GM19397 (cell line): ENCODE results near the gene PLSCR2.
"Not testable (repeated sequence)": the region's sequence is repeated elsewhere in the genome, so short reads cannot be mapped to it uniquely, and the experiment has no call there.

Experiments used
- ATAC-seq: cut with Tn5 transposase; IDR thresholded peaks from one replicate; pipeline ENCODE4 v1.9.1; 2021; ENCODE audit warnings: mild to moderate bottlenecking, moderate library complexity; ENCODE audit not compliant: unreplicated experiment

PLSCR2 gene, protein sequence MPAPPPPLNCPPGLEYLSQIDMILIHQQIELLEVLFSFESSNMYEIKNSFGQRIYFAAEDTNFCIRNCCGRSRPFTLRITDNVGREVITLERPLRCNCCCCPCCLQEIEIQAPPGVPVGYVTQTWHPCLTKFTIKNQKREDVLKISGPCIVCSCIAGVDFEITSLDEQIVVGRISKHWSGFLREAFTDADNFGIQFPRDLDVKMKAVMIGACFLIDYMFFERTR

DNA sequence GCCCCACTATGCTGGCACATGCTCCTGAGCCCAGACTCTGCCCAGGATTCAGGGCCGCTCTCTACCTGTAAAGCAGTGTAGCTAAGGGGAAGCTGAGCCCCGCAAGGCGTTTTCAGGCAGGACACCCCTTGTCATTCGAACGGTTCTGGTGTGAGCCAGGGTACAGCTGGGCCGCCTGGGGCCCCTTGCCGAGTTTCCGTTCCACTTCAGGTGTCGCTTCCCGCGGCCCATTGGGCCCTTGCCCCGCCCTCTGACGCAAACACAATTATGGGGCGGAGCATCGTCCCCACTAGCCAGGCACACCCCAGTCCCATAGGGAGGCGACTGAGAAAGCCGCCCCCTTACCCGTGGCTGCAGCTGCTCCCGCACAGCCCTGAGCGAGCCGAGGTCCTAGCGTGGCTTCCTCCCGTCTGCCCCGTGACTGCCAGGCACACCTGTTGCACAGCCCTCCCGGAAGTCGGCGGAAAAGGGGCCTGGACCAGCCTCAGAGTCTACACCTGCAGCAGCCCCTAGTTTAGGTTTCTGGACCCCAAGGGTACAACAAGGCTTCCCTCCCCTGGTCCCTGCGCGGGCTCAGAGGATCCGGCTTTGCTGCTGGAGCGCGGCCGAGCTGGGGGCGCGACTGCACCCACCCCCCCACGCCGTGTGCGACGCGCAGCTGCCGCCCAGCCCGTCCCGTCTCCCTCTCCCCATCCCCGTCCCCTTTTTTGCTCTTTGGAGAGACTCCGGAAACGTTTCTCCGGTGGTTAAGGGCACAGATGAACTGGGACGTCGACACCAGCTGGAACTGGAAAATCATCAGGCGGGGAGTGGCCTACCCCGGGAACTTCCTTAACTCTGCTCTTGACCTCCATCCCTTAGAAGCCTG, at the start of gene PLSCR2:
TSS of gene PLSCR2 (minus strand) at position 412 of the 868 bp plus-strand sequence. CDS start 9,657 bp downstream, outside the sequence.
- ATAC-seq, result peak; percentile 99

DNA sequence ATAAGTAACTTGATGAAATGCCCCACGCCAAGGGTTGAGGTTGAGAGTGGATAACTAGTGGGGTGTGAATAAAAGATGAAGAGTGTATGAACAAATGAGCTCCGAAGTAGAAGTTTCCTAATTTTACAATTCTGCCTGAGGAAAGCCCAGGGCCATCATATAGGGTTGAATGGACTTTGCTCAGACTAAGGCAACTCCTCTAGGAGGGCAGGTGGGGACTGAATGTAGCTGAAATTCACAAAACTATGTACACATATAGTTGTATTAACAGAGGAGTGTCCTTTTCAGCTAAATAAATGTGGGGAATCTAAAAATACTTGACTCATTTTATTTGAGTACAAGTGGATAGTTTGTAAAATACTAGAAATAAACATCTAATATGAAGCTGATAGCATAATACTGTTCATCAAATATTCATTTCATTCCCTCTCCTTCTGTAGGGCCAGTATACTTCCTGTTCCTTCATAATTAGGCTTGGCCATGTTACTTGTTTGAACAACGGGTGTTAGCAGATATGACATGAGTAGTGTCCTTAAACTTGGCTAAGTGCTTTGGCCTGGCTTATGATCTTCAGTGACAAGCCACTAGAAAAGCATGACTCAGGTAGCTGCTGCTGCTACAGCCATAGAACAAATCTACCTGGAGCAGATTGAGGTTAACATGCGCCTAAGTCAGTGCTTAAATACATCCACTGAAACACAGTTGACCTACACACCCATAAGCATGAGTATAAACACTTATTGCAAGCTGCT, 48.5 kb upstream of the PLSCR2 start:
- ATAC-seq, result no peak

DNA sequence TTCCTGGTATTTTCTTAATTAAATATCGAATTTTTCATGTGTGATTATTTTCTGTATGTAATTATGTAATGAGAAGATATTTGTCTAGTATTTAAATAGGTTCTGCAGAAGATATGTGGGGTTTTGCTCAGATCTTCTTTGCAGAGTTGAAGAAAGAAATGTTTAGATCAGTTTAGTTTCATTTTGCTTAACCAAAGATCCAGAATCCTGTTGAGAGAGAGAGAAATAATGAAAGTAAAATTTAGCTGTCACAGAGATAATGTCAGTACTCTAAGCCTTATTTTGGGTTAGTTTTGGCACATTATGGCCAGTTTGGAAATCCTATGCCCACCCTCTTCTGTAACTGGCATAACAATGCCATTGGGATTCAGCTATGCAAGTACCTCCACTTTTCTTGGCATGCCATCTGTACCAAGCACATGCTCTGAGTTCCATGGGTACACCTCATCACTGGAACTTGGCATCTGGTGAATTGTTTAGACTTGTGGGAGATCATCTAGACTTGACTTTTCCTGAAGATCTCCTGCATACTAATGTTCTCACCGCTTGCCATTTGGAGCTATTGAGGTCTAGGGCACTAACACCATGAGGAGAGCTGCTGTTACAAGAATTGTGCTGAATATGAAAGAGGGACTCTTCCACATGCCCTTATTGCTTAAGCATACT, 44.2 kb upstream of the PLSCR2 start:
- no peak for ATAC-seq

DNA sequence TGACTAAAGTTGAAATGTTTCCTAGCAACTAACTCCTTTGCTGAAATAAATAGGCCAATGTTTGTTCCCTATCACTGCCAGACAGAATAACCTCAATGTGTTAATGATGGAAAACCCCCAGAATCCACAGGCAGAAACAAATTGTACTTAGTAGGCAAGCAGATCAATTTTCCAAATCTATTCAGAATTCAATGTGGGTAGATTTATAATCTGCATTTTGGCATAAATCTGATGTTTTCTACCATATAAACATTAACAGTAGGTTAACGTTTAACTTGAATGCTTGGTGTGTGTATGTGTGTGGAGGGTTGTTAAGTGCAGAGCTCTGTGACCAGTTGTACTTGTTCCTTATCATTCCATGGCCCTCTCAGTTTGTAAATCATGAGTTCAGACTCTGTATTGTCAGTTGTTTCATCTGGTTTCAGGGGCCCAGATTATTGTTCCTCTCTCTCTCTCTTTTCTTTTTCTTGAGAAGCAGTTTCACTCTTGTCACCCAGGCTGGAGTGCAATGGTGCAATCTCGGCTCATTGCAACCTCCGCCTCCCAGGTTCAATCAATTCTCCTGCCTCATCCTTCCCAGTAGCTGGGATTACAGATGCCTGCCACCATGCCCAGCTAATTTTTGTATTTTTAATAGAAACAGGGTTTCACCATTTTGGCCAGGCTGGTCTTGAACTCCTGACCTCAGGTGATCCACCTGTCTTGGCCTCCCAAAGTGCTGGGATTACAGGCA, 42.2 kb upstream of the PLSCR2 start:
- ATAC-seq, result no peak

DNA sequence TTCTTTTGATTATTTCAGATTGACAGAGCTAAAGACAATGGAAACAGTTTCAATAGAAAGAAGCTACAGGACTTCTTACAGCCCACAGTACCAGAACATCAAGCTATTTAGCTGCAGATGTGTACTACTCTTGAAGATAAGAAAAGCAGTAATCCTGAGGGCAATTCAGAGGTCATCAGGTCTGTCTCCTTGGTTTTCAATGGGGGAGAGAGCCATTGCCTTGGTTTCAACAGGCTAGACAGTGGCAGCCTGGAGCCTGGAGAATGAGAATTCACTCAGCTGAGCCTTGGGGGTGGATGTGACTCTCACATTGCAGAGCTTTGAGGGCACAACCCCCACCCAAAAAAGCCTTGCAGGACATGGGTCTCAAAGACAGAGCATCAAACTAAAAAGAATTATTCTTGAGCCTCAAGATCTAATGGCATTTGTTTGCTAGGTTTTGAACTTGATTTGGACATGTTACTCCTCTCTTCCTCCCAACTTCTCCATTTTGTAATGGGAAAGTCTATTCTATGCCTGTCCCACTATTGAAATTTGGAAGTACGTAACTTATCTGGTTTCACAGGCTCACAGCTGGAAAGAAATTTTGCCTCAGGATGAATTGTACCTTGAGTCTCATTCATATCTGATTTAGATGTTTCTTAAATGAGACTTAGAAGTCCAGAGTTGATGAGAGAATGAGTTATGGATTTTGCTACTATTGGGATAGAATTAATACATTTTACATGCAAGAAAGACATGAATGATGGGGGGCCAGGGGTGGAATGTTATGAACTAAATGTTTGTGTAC, 38.2 kb upstream of the PLSCR2 start:
- no peak for ATAC-seq

DNA sequence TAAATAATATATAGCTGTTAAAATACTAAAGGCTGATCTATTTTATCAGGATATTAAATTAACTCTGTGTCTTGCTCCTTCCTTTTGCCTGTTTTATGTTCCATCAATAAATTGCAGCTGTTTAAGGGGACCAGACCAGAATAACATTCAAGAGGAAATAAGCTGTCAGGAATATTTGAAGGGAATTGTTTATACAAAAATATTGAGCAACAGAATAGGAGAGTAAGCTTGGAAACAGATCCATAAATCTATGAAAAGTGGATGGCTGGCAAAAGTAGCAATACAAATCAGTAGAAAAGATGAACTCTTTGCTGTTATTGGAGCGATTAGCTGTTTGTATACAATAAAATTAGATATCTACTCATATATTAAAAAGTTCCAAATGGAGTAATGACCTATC, 36.2 kb upstream of the PLSCR2 start:
- ATAC-seq, result no peak

DNA sequence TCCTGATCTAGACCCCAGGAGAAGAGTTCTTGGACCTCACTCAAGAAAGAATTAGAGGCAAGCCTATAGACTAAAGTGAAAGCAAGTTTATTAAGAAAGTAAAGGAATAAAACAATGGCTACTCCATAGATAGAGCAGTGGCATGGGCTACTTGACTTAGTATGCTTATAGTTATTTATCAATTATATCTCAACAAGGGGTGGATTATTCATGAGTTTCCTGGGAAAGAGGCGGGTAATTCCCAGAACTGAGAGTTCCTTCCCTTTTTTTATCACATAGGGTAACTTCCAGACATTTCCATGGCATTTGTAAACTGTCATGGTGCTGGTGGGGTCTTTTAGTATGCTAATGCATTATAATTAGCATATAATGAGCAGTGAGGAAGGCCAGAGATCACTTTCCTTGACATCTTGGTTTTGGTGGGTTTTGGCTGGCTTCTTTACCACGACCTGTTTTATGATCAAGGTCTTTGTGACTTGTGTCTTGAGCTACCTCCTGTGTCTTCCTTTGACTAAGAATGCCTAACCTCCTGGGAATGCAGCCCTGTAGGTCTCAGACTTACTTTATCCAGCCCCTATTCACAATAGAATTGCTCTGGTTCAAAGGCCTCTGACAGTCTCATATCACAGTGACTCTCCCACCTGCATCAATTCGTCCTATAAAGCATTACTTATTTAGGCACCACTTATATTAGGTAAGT, 35.3 kb upstream of the PLSCR2 start:
- ATAC-seq, result no peak

DNA sequence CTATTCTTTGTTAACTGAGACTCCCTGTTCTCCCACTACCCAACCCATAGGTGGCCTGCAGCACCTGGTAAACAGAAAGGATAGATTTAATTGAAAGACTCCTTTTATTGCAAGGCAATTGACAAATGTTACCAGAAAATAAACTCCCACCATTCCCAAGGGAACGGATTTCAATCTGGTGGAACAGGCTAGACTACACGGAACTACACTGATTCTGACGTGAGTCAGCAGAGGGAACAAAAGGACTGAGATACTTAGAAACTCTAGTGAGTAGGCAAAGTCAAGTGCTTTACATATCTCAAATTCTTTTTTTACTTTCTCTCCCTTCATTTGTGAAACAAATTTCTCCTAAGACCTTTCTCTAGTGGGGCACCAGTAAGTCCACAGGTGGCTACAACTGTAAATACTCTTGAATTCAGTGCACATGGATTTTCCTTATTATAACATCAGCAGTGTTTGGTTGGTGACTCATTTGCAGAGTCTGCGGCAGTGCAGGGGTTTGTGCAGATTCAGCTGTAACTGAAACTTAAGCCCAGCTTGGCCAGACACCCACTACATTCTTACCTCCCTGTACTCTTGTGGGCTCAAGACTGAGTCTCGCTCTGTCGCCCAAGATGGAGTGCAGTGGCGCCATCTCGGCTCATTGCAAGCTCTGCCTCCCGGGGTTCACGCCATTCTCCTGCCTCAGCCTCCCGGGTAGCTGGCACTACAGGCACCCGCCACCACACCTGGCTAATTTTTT, 34.3 kb upstream of the PLSCR2 start:
- ATAC-seq, result peak; percentile 96

DNA sequence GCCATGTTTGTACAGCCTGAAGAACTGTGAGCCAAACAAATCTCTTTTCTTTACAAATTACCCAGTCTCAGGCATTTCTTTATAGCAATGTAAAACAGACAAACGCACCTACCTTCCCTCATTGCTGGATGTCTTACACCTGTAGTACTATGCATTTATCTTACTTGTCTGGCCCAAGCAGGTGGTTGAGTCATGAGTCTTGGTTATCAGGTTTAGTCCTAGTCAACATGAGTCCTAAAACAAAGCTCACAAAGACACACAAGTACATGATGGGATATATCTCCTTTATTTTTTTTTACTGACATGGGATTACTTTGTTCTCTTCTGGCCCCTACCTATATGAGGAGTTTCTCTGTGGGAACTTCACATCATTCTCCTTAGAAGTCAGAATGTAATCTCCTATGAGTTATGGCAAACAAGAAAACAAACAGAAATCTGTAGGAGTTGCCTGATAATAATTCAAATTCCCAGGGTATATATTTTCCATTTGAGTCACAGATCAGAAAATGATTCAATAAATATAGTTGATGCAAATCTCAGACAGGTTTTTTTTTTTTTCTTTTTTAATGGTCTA, 33.6 kb upstream of the PLSCR2 start:
- no peak for ATAC-seq

DNA sequence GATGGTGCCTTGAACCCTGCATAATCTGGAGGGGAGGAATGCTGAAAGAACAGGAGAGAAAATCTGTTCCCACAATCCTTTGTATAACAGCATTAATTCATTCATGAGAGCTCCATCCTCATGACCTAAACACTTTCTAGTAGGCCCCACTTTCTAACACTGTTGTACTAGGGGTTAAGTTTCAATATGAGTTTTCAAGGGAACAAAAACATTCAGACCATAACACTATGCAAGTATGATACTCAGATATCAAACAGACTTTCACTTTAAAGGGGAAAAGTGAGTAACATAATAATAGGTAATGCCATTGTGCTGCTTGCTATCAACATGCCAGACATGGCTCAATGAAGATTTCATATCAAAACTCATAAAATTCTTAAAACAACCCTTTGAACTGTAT, 32.4 kb upstream of the PLSCR2 start:
- no peak for ATAC-seq

DNA sequence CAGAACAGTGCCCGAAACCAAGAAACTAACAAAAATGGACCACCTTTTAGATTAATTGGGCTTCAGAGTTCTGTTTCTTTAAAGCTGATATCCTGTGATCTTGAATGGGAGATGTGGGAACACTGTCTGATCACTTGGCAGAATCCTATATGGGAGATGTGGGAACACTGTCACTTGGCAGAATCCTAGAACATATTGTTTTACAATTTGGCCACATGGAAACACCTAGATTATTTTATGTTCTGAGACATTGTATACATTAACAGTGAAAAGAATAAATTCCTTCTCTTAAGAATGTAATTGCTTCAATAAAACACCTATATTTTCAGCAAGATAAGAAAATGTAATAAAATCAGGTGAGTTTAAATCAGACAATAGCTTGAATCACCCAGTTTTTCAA, 30.3 kb upstream of the PLSCR2 start:
- ATAC-seq, result no peak

DNA sequence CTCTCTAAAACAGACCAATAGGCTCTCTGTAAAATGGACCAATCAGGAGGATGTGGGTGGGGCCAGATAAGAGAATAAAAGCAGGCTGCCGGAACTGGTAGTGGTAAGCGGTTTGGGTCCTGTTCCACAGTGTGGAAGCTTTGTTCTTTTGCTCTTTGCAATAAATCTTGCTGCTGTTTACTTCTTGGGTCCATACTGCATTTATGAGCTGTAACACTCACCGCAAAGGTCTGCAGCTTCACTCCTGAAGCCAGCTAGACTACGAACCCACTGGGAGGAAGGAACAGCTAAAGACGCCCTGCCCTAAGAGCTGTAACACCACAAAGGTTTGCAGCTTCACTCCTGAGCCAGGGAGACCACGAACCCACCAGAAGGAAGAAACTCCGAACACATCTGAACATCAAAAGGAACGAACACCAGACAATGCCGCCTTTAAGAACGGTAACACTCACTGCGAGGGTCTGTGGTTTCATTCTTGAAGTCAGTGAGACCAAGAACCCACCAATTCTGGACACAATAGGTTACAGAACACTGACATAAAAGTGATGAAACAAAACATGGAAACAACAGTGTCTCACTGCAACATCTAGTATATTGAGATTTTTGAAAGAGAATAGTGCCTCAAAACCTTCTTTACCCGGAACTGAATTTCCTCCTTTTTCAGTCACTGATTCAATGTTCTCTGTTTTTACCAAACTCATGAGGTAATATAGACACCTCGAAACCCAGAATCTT, 28.8 kb upstream of the PLSCR2 start:
- no peak for ATAC-seq

DNA sequence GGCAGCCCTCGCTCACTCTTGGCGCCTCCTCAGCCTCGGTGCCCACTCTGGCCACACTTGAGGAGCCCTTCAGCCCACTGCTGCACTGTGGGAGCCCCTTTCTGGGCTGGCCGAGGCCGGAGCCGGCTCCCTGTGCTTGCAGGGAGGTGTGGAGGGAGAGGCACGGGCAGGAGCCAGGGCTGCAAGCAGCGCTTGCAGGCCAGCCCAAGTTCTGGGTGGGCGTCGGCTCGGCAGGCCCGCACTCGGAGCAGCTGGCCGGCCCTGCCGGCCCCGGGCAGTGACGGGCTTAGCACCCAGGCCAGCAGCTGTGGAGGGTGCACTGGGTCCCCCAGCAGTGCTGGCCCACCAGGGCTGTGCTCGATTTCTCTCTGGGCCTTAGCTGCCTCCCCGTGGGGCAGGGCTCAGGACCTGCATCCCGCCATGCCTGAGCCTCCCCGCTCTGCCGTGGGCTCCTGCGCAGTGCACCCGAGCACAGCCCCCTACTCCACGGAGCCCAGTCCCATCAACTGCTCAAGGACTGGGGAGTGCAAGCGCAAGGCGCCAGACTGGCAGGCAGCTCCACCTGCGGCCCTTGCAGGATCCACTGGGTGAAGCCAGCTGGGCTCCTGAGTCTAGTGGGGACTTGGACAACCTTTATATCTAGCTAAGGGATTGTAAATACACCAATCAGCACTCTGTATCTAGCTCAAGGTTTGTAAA, 27.9 kb upstream of the PLSCR2 start:
- ATAC-seq, result not testable (repeated sequence)

DNA sequence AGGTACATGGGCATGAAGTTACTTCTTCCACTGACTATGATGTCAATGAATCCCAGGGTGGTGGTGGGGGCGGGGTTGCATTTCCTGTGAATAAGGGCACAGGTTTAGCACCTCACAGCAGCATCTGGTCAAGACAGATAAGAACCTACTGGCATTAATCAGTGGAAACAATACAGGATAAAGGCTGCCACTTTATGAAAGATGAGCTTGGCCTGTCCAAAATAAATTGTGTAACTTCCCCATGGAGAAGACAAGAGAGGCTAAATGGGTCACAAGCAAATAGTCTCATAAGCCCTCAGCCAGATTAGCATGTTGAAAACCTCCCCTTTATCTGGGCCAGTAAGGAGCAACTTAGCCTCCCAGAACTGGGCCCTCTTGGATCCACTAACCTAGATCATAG, 27.4 kb upstream of the PLSCR2 start:
- ATAC-seq, result no peak

DNA sequence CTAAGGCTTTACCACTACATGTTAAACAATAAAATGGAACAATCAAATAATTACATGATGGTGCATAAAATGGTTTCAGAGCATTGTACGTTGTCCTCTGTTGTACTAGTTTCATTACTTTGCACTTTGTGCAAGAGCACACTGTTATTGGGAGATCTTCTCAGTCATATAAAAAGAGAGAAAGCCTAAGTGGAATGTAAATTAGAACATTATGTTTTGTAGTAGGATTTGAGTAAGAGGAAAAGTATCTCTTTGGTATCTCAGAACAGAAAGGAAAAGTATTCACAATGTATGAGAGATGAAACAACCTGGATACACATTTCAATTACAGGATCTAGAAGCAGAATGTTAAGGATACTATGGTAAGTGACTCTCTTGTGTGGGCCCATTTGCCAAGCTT, 26.9 kb upstream of the PLSCR2 start:
- no peak for ATAC-seq

DNA sequence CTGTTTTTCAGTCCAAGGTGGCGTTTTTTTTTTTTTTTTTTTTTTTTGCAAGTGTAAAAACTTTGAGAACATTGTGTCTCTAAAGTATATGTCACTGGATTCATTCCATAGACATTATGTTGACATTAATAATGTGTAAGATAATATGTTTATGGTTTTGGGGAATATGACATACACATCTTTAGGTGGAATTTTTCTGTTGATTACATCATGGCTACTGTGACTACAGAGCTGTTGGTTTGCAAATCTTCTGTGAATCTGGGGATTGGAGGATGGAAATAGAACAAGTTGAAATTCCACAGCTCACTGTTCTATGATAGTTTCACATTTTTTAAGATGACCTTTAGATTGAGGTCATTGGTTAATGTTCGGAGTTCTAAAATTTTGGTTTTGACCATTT, 24.4 kb upstream of the PLSCR2 start:
- no peak for ATAC-seq

DNA sequence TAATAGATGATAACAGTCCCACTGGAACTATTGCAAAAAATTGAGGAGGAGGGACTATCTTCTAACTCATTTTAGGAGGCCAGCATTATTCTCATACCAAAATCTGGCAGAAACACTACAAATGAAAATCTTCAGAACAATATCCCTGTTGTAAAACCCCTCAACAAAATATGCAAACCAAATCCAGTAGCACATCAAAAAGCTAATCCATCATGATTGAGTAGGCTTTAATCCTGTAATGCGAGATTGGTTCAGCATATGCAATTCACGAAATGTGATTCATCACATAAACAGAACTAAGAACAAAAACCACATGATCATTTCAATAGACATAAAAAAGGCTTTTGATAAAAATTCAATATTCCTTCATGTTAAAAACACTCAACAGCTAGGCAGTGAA, 23.9 kb upstream of the PLSCR2 start:
- ATAC-seq, result no peak
